Measurements from ENCODE around the gene TREM1. TPM values are rescaled to one million over a fixed set of nuclear protein-coding genes. Genes with fewer than 3 reads are reported as not detected.

The TREM1 gene
- total and polyA plus RNA-seq, 5 donors = 0.46 to 2.3 (median 1.1) TPM

- no peaks in the 10 kb centered on the region for H3K27me3 ChIP-seq (ENCODE audit: control insufficient read depth, insufficient read depth)
- no peak for ATAC-seq
- no peaks in the 10 kb centered on the region for H3K9me3 ChIP-seq (ENCODE audit: control insufficient read depth, low read length)
- H3K4me3 ChIP-seq (ENCODE audit: low read length) = no peak overlapping the region
- H3K4me1 ChIP-seq (ENCODE audit: control insufficient read depth, insufficient read depth, low read length) = no peaks in the 10 kb centered on the region
- 20% methylated on average over 1 of the region's 1 CpG for WGBS
- no peak for DNase-seq
- intact Hi-C loops (cut with DNase I) = no loop called here
- H3K27ac ChIP-seq (ENCODE audit: low read length) = no peak overlapping the region
Measured at GRCh38 chr6:41291717-41292116, 5.2 kb upstream of the TREM1 start.

- no peaks in the 10 kb centered on the region for H3K9me3 ChIP-seq (ENCODE audit: control insufficient read depth, low read length)
- WGBS = 73% methylated on average over 4 of the region's 4 CpGs
- DNase-seq (no peak), ATAC-seq (no peak)
- H3K27me3 ChIP-seq (ENCODE audit: control insufficient read depth, insufficient read depth) = no peaks in the 10 kb centered on the region
- intact Hi-C loops (cut with DNase I) = no loop called here
- no peak overlapping the region for H3K27ac ChIP-seq (ENCODE audit: low read length)
- H3K4me3 ChIP-seq (ENCODE audit: low read length) = no peak overlapping the region
- no peaks in the 10 kb centered on the region for H3K4me1 ChIP-seq (ENCODE audit: control insufficient read depth, insufficient read depth, low read length)
Measured at GRCh38 chr6:41289815-41290214, 3.3 kb upstream of the TREM1 start.

GRCh38 chr6:41288754-41289129 lies 2.3 kb upstream of the TREM1 start:
- no peak for DNase-seq
- no peak for ATAC-seq
- Histone ChIP-seq H3K9me3 (ENCODE audit: control insufficient read depth, low read length) (no peaks in the 10 kb centered on the region), H3K4me1 (ENCODE audit: control insufficient read depth, insufficient read depth, low read length) (no peaks in the 10 kb centered on the region), H3K27me3 (ENCODE audit: control insufficient read depth, insufficient read depth) (no peaks in the 10 kb centered on the region), H3K4me3 (ENCODE audit: low read length) (no peak overlapping the region), H3K27ac (ENCODE audit: low read length) (no peak overlapping the region)
- intact Hi-C loops (cut with DNase I) = no loop called here
- WGBS = 63% methylated on average over 2 of the region's 2 CpGs

- 40% methylated on average over 6 of the region's 6 CpGs for WGBS
- H3K27me3 ChIP-seq (ENCODE audit: control insufficient read depth, insufficient read depth) = no peaks in the 10 kb centered on the region
- H3K27ac ChIP-seq (ENCODE audit: low read length) = no peak overlapping the region
- no peaks in the 10 kb centered on the region for H3K4me1 ChIP-seq (ENCODE audit: control insufficient read depth, insufficient read depth, low read length)
- ATAC-seq (peak; percentile 53 to 60), DNase-seq (no peak)
- no peaks in the 10 kb centered on the region for H3K9me3 ChIP-seq (ENCODE audit: control insufficient read depth, low read length)
- intact Hi-C loops (cut with DNase I) = no loop called here
- no peak overlapping the region for H3K4me3 ChIP-seq (ENCODE audit: low read length)
Measured at GRCh38 chr6:41288030-41288753, 1.7 kb upstream of the TREM1 start.

- DNase-seq = no peak
- no peaks in the 10 kb centered on the region for H3K9me3 ChIP-seq (ENCODE audit: control insufficient read depth, low read length)
- 16% methylated on average over 1 of the region's 1 CpG for WGBS
- intact Hi-C loops (cut with DNase I) = no loop called here
- no peaks in the 10 kb centered on the region for H3K27me3 ChIP-seq (ENCODE audit: control insufficient read depth, insufficient read depth)
- H3K4me1 ChIP-seq (ENCODE audit: control insufficient read depth, insufficient read depth, low read length) = no peaks in the 10 kb centered on the region
- ATAC-seq = no peak
- H3K4me3 ChIP-seq (ENCODE audit: low read length) = no peak overlapping the region
- no peak overlapping the region for H3K27ac ChIP-seq (ENCODE audit: low read length)
Measured at GRCh38 chr6:41284726-41285125, 1.8 kb downstream of the TREM1 start.

GRCh38 chr6:41283600-41283999 lies 2.9 kb downstream of the TREM1 start:
- no peaks in the 10 kb centered on the region for H3K4me1 ChIP-seq (ENCODE audit: control insufficient read depth, insufficient read depth, low read length)
- 71% methylated on average over 3 of the region's 3 CpGs for WGBS
- intact Hi-C loops (cut with DNase I) = no loop called here
- H3K27me3 ChIP-seq (ENCODE audit: control insufficient read depth, insufficient read depth) = no peaks in the 10 kb centered on the region
- H3K4me3 ChIP-seq (ENCODE audit: low read length) = no peak overlapping the region
- H3K9me3 ChIP-seq (ENCODE audit: control insufficient read depth, low read length) = no peaks in the 10 kb centered on the region
- DNase-seq (no peak), ATAC-seq (no peak)
- no peak overlapping the region for H3K27ac ChIP-seq (ENCODE audit: low read length)

GRCh38 chr6:41280381-41281057 lies 6.0 kb downstream of the TREM1 start:
- H3K9me3 ChIP-seq (ENCODE audit: control insufficient read depth, low read length) = no peaks in the 10 kb centered on the region
- H3K4me1 ChIP-seq (ENCODE audit: control insufficient read depth, insufficient read depth, low read length) = no peaks in the 10 kb centered on the region
- no peak for DNase-seq
- no peak overlapping the region for H3K4me3 ChIP-seq (ENCODE audit: low read length)
- no peaks in the 10 kb centered on the region for H3K27me3 ChIP-seq (ENCODE audit: control insufficient read depth, insufficient read depth)
- intact Hi-C loops (cut with DNase I) = no loop called here
- WGBS = 86% methylated on average over 1 of the region's 1 CpG
- H3K27ac ChIP-seq (ENCODE audit: low read length) = no peak overlapping the region
- peak in 1 of 2 donors; percentile 53 for ATAC-seq

GRCh38 chr6:41278699-41279405 lies 7.6 kb downstream of the TREM1 start:
- Histone ChIP-seq H3K27ac (ENCODE audit: low read length) (no peak overlapping the region), H3K9me3 (ENCODE audit: control insufficient read depth, low read length) (no peaks in the 10 kb centered on the region), H3K27me3 (ENCODE audit: control insufficient read depth, insufficient read depth) (no peaks in the 10 kb centered on the region), H3K4me1 (ENCODE audit: control insufficient read depth, insufficient read depth, low read length) (no peaks in the 10 kb centered on the region), H3K4me3 (ENCODE audit: low read length) (no peak overlapping the region)
- 20% methylated on average over 10 of the region's 10 CpGs for WGBS
- DNase-seq (peak; percentile 34 to 66 (median 63)), ATAC-seq (peak; percentile 54 to 58)
- intact Hi-C loops (cut with DNase I) = no loop called here

GRCh38 chr6:41277605-41278004 lies 8.9 kb downstream of the TREM1 start:
- Histone ChIP-seq H3K27ac (ENCODE audit: low read length) (no peak overlapping the region), H3K4me1 (ENCODE audit: control insufficient read depth, insufficient read depth, low read length) (no peaks in the 10 kb centered on the region), H3K27me3 (ENCODE audit: control insufficient read depth, insufficient read depth) (no peaks in the 10 kb centered on the region), H3K9me3 (ENCODE audit: control insufficient read depth, low read length) (no peaks in the 10 kb centered on the region), H3K4me3 (ENCODE audit: low read length) (no peak overlapping the region)
- ATAC-seq = no peak
- DNase-seq = no peak
- intact Hi-C loops (cut with DNase I) = no loop called here
- WGBS = 52% methylated on average over 2 of the region's 2 CpGs

- 72% methylated on average over 4 of the region's 4 CpGs for WGBS
- Histone ChIP-seq H3K4me3 (ENCODE audit: low read length) (no peak overlapping the region), H3K27me3 (ENCODE audit: control insufficient read depth, insufficient read depth) (no peaks in the 10 kb centered on the region), H3K4me1 (ENCODE audit: control insufficient read depth, insufficient read depth, low read length) (no peaks in the 10 kb centered on the region), H3K9me3 (ENCODE audit: control insufficient read depth, low read length) (no peaks in the 10 kb centered on the region), H3K27ac (ENCODE audit: low read length) (no peak overlapping the region)
- intact Hi-C loops (cut with DNase I) = no loop called here
- no peak for DNase-seq
- ATAC-seq = no peak
Measured at GRCh38 chr6:41275489-41275888, 11.0 kb downstream of the TREM1 start.

GRCh38 chr6:41274256-41274655 lies 12.2 kb downstream of the TREM1 start:
- Histone ChIP-seq H3K4me3 (ENCODE audit: low read length) (no peak overlapping the region), H3K27ac (ENCODE audit: low read length) (no peak overlapping the region), H3K9me3 (ENCODE audit: control insufficient read depth, low read length) (no peaks in the 10 kb centered on the region), H3K4me1 (ENCODE audit: control insufficient read depth, insufficient read depth, low read length) (no peaks in the 10 kb centered on the region), H3K27me3 (ENCODE audit: control insufficient read depth, insufficient read depth) (no peaks in the 10 kb centered on the region)
- ATAC-seq (no peak), DNase-seq (no peak)
- 90% methylated on average over 2 of the region's 2 CpGs for WGBS
- intact Hi-C loops (cut with DNase I) = no loop called here

All from right cardiac atrium (tissue), 5 donors.